ENCODE results near the gene NFKBIB. TPM values are rescaled to one million over a fixed set of nuclear protein-coding genes. Genes with fewer than 3 reads are reported as not detected.

The NFKBIB gene
- total RNA-seq, 1 donor, result 12.7 TPM

GRCh38 chr19:38878575-38879399, 21.0 kb upstream of the NFKBIB start:
- H4K20me1 ChIP-seq (ENCODE audit: insufficient read depth, low read length), result no peaks in the 10 kb centered on the region
- no peak overlapping the region for H3K4me2 ChIP-seq (ENCODE audit: insufficient read depth, low read length)
- H3K79me2 ChIP-seq (ENCODE audit: insufficient read depth, low read length), result no peaks in the 10 kb centered on the region
- H3K36me3 ChIP-seq (ENCODE audit: insufficient read depth, low read length), result no peaks in the 10 kb centered on the region
- H3K9me3 ChIP-seq (ENCODE audit: low read depth, low read length), result no peaks in the 10 kb centered on the region
- H3K4me3 ChIP-seq (ENCODE audit: insufficient read depth, low read length), result no peak overlapping the region
- TF ChIP-seq CTCF (IDR thresholded peaks at IDR 0.05; ENCODE audit: extremely low read depth, low read depth, low read length), result no peak
- H3K27ac ChIP-seq (ENCODE audit: low read depth, low read length), result no peak overlapping the region
- no peaks in the 10 kb centered on the region for H3K27me3 ChIP-seq (ENCODE audit: insufficient read depth, low read length)
- no peaks in the 10 kb centered on the region for H3K4me1 ChIP-seq (ENCODE audit: insufficient read depth, low read length)
- DNase-seq (ENCODE audit: insufficient read length, low spot score, missing footprints), result peak; percentile 72
- no peak overlapping the region for H2AFZ ChIP-seq (ENCODE audit: low read length)

GRCh38 chr19:38879400-38879751, 20.4 kb upstream of the NFKBIB start:
- H3K4me1 ChIP-seq (ENCODE audit: insufficient read depth, low read length), result no peaks in the 10 kb centered on the region
- H3K36me3 ChIP-seq (ENCODE audit: insufficient read depth, low read length), result no peaks in the 10 kb centered on the region
- no peaks in the 10 kb centered on the region for H4K20me1 ChIP-seq (ENCODE audit: insufficient read depth, low read length)
- no peaks in the 10 kb centered on the region for H3K79me2 ChIP-seq (ENCODE audit: insufficient read depth, low read length)
- no peak overlapping the region for H3K4me3 ChIP-seq (ENCODE audit: insufficient read depth, low read length)
- no peak for DNase-seq (ENCODE audit: insufficient read length, low spot score, missing footprints)
- no peaks in the 10 kb centered on the region for H3K27me3 ChIP-seq (ENCODE audit: insufficient read depth, low read length)
- no peak overlapping the region for H3K4me2 ChIP-seq (ENCODE audit: insufficient read depth, low read length)
- no peak overlapping the region for H3K27ac ChIP-seq (ENCODE audit: low read depth, low read length)
- no peaks in the 10 kb centered on the region for H3K9me3 ChIP-seq (ENCODE audit: low read depth, low read length)
- no peak overlapping the region for H2AFZ ChIP-seq (ENCODE audit: low read length)
- TF ChIP-seq CTCF (IDR thresholded peaks at IDR 0.05; ENCODE audit: extremely low read depth, low read depth, low read length), result no peak

GRCh38 chr19:38880076-38880881, 19.5 kb upstream of the NFKBIB start:
- no peaks in the 10 kb centered on the region for H3K36me3 ChIP-seq (ENCODE audit: insufficient read depth, low read length)
- H3K9me3 ChIP-seq (ENCODE audit: low read depth, low read length), result no peaks in the 10 kb centered on the region
- no peak for TF ChIP-seq CTCF (IDR thresholded peaks at IDR 0.05; ENCODE audit: extremely low read depth, low read depth, low read length)
- no peaks in the 10 kb centered on the region for H4K20me1 ChIP-seq (ENCODE audit: insufficient read depth, low read length)
- H2AFZ ChIP-seq (ENCODE audit: low read length), result no peak overlapping the region
- no peak for DNase-seq (ENCODE audit: insufficient read length, low spot score, missing footprints)
- H3K27me3 ChIP-seq (ENCODE audit: insufficient read depth, low read length), result no peaks in the 10 kb centered on the region
- no peaks in the 10 kb centered on the region for H3K4me1 ChIP-seq (ENCODE audit: insufficient read depth, low read length)
- H3K27ac ChIP-seq (ENCODE audit: low read depth, low read length), result no peak overlapping the region
- no peak overlapping the region for H3K4me3 ChIP-seq (ENCODE audit: insufficient read depth, low read length)
- H3K4me2 ChIP-seq (ENCODE audit: insufficient read depth, low read length), result no peak overlapping the region
- no peaks in the 10 kb centered on the region for H3K79me2 ChIP-seq (ENCODE audit: insufficient read depth, low read length)

Measured in osteoblast (primary cell).